ENCODE measurements around the gene ANP32A.

ANP32A gene

DNA sequence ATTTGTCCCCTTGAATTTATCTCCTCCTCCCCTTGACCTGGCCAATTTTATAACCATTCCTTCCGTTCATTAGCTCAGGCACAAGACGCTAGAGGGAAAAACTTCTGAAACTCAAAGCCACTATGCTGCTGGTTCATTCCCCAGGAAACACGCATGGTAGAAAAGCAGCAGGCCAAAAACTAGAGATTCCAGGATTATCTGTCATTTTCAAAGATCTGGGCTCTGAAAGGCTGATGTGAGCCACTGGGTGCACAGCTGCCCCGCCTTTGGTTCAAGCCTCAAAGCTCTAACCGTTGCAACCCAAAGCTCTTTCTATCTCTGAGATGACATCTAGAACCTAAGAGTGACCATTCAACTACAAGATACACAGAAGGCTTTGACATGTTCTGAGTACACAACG is 6.1 kb downstream of the ANP32A start:
- Mint-ChIP-seq H3K9me3 (ENCODE audit: low read depth) (no peaks in the 10 kb centered on the region), H3K27ac (peak overlapping the region; percentile 73), H3K4me3 (peak overlapping the region; percentile 38), H3K36me3 (peaks cover 11% of the 10 kb centered on the region), H3K27me3 (no peaks in the 10 kb centered on the region), H3K4me1 (ENCODE audit: low read depth) (peaks cover 69% of the 10 kb centered on the region)

DNA sequence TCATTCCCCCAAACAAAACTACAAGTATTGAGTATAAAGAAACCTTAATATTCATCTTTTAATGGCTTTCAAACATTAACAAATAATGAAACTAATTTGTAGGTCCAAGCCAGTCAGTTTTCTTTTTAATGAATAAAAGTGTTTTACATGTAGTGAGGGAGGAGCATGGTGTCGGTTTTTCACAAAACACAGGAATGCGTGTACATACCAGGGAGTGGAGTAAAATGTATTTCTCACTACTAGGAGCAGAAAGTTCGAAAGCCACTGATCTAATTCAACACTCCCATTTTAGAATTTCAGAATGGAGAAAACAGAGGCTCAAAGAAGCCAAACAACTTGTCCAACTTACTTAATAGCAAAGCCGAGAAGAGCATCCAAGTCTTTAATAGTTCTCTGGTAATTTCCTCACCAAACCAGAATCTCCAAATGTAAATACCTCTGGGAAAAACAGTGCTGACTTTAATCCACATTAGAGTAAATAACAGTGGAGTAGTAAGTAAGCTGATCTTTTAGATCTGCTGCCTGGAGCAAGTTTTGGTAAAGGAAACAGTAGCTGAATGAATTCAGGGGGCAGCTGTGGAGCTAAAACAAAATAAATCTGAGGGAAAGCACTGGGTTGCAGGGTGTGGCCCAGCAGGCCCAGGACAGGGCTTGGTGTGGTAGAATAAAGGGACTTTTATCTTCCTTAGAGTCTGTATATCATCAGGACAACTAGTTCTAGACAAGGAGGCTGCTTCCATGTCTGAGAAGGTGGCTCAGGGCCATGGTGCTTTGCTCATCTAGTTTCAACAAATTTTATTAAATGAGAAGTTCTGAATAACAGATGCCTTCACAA is 7.9 kb downstream of the ANP32A start:
- Mint-ChIP-seq H3K4me1 (ENCODE audit: low read depth) (peaks cover 85% of the 10 kb centered on the region), H3K27ac (peak overlapping the region; percentile 35), H3K36me3 (peaks cover 13% of the 10 kb centered on the region), H3K27me3 (no peaks in the 10 kb centered on the region), H3K4me3 (no peak overlapping the region), H3K9me3 (ENCODE audit: low read depth) (no peaks in the 10 kb centered on the region)

- Mint-ChIP-seq H3K27ac (no peak overlapping the region), H3K36me3 (peaks cover 13% of the 10 kb centered on the region), H3K4me3 (peak overlapping the region; percentile 15), H3K27me3 (no peaks in the 10 kb centered on the region), H3K9me3 (ENCODE audit: low read depth) (no peaks in the 10 kb centered on the region), H3K4me1 (ENCODE audit: low read depth) (peaks cover 87% of the 10 kb centered on the region)
These were observed 8.6 kb downstream of the ANP32A start for GRCh38 chr15:68812069-68812468.

DNA sequence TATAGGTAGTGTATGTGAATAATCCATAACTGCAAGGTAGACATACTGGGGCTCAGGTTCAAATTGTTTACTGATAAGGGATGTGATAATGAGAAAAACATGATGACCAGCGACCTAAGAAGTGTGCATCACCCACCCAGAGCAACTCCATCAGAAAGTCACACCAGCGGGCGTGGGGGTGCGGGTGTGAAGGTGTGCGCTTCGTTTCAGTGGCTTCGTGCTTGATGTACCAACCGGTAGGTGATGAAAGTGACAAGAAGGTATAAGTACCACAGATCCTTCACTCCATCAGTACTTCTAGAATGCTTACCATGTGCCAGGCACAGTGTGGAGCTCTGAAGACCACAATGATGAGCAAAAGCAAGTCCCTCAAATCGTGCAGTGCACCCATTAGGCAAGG is 11.2 kb downstream of the ANP32A start:
- H3K27ac Mint-ChIP-seq: peak overlapping the region; percentile 56
- H3K36me3 Mint-ChIP-seq: peaks cover 10% of the 10 kb centered on the region
- no peaks in the 10 kb centered on the region for H3K27me3 Mint-ChIP-seq
- H3K4me3 Mint-ChIP-seq: peak overlapping the region; percentile 21
- no peaks in the 10 kb centered on the region for H3K9me3 Mint-ChIP-seq (ENCODE audit: low read depth)
- H3K4me1 Mint-ChIP-seq (ENCODE audit: low read depth): peaks cover 87% of the 10 kb centered on the region

GRCh38 chr15:68808770-68809169 is 11.9 kb downstream of the ANP32A start:
- Mint-ChIP-seq H3K27ac (peak overlapping the region; percentile 66), H3K9me3 (ENCODE audit: low read depth) (no peaks in the 10 kb centered on the region), H3K4me3 (no peak overlapping the region), H3K4me1 (ENCODE audit: low read depth) (peaks cover 88% of the 10 kb centered on the region), H3K36me3 (peaks cover 10% of the 10 kb centered on the region), H3K27me3 (no peaks in the 10 kb centered on the region)

- no peaks in the 10 kb centered on the region for H3K27me3 Mint-ChIP-seq
- peaks cover 7% of the 10 kb centered on the region for H3K36me3 Mint-ChIP-seq
- H3K4me1 Mint-ChIP-seq (ENCODE audit: low read depth): peaks cover 87% of the 10 kb centered on the region
- H3K9me3 Mint-ChIP-seq (ENCODE audit: low read depth): no peaks in the 10 kb centered on the region
- no peak overlapping the region for H3K27ac Mint-ChIP-seq
- H3K4me3 Mint-ChIP-seq: no peak overlapping the region
These were observed 12.6 kb downstream of the ANP32A start for GRCh38 chr15:68808091-68808490.

DNA sequence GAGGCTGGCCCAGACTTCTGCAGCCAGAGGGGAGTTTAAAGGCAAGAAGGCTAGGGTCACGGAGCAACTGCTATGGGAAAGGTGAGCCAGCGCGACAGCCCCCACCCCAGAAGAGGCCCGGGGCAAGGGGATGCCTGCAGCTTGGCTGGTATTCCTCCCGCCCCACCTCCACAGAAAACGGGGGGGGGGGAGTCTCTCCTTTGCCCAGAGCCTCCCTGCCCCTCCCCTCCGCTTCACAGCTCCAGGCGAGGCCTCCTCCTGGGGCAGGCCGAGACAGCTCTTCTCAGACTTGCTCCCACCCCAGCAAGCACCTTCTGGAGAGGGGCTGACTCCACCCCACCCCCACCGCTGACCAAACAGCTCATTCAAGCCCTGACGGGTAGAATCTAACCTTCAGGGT is 13.4 kb downstream of the ANP32A start:
- peaks cover 84% of the 10 kb centered on the region for H3K4me1 Mint-ChIP-seq (ENCODE audit: low read depth)
- no peak overlapping the region for H3K27ac Mint-ChIP-seq
- no peaks in the 10 kb centered on the region for H3K27me3 Mint-ChIP-seq
- no peaks in the 10 kb centered on the region for H3K9me3 Mint-ChIP-seq (ENCODE audit: low read depth)
- H3K4me3 Mint-ChIP-seq: no peak overlapping the region
- peaks cover 7% of the 10 kb centered on the region for H3K36me3 Mint-ChIP-seq

- Mint-ChIP-seq H3K4me1 (ENCODE audit: low read depth) (peaks cover 87% of the 10 kb centered on the region), H3K27me3 (no peaks in the 10 kb centered on the region), H3K27ac (peak overlapping the region; percentile 50), H3K36me3 (peaks cover 7% of the 10 kb centered on the region), H3K9me3 (ENCODE audit: low read depth) (no peaks in the 10 kb centered on the region), H3K4me3 (no peak overlapping the region)
These were observed 14.3 kb downstream of the ANP32A start for GRCh38 chr15:68806220-68807060.

DNA sequence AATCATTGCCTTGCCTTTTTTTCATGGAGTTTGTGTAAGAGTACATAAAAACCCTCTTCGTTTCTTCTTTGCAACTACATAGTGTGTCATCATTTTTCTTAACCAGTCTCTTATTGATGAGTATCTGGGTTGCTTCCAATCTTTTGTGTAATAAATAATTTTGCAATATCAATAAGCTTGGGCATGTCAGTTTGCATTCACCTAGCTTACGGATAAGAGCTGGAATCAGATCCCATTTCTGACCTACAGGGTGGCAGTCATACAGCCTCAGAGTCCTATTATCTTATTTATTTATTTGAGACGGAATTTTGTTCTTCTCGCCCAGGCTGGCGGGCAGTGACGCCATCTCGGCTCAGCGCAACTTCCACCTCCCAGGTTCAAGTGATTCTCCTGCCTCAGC is 18.3 kb downstream of the ANP32A start:
- H3K9me3 Mint-ChIP-seq (ENCODE audit: low read depth): no peaks in the 10 kb centered on the region
- peaks cover 5% of the 10 kb centered on the region for H3K36me3 Mint-ChIP-seq
- H3K4me1 Mint-ChIP-seq (ENCODE audit: low read depth): peaks cover 87% of the 10 kb centered on the region
- H3K27ac Mint-ChIP-seq: no peak overlapping the region
- no peaks in the 10 kb centered on the region for H3K27me3 Mint-ChIP-seq
- H3K4me3 Mint-ChIP-seq: no peak overlapping the region

GRCh38 chr15:68801572-68802148 is 19.0 kb downstream of the ANP32A start:
- Mint-ChIP-seq H3K4me3 (no peak overlapping the region), H3K27ac (no peak overlapping the region), H3K36me3 (peaks cover 5% of the 10 kb centered on the region), H3K9me3 (ENCODE audit: low read depth) (no peaks in the 10 kb centered on the region), H3K27me3 (no peaks in the 10 kb centered on the region), H3K4me1 (ENCODE audit: low read depth) (peaks cover 90% of the 10 kb centered on the region)

GRCh38 chr15:68800875-68801274 is 19.8 kb downstream of the ANP32A start:
- Mint-ChIP-seq H3K27ac (no peak overlapping the region), H3K36me3 (peaks cover 5% of the 10 kb centered on the region), H3K4me3 (no peak overlapping the region), H3K9me3 (ENCODE audit: low read depth) (no peaks in the 10 kb centered on the region), H3K27me3 (no peaks in the 10 kb centered on the region), H3K4me1 (ENCODE audit: low read depth) (peaks cover 90% of the 10 kb centered on the region)

- H3K4me3 Mint-ChIP-seq: peak overlapping the region; percentile 30
- no peaks in the 10 kb centered on the region for H3K9me3 Mint-ChIP-seq (ENCODE audit: low read depth)
- H3K27me3 Mint-ChIP-seq: no peaks in the 10 kb centered on the region
- peaks cover 89% of the 10 kb centered on the region for H3K4me1 Mint-ChIP-seq (ENCODE audit: low read depth)
- peaks cover 5% of the 10 kb centered on the region for H3K36me3 Mint-ChIP-seq
- peak overlapping the region; percentile 77 for H3K27ac Mint-ChIP-seq
These were observed 22.2 kb downstream of the ANP32A start for GRCh38 chr15:68798346-68799094.

GRCh38 chr15:68797599-68798345 is 22.9 kb downstream of the ANP32A start:
- Mint-ChIP-seq H3K36me3 (peaks cover 7% of the 10 kb centered on the region), H3K9me3 (ENCODE audit: low read depth) (no peaks in the 10 kb centered on the region), H3K27ac (peak overlapping the region; percentile 50), H3K27me3 (no peaks in the 10 kb centered on the region), H3K4me1 (ENCODE audit: low read depth) (peaks cover 89% of the 10 kb centered on the region), H3K4me3 (peak overlapping the region; percentile 24)

DNA sequence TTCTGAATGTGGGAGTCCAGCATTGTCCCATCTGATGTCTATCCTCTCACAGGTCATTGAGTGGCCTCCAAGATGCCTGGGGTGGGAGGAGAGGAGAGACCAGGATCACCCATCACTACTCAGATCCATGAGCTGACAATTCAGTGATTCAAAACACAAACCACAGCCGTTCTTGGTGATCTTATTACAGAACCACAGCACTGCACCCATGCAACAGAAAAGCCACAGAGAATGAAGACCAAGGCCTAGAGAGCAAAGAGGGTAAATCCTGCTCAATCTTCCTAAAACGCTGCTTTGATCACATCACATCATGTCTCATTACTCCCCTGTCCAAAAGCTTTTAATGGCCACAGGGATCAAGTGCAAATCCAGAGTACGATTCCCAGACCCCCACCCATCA is 23.5 kb downstream of the ANP32A start:
- H3K4me1 Mint-ChIP-seq (ENCODE audit: low read depth): peaks cover 91% of the 10 kb centered on the region
- H3K27ac Mint-ChIP-seq: peak overlapping the region; percentile 50
- no peaks in the 10 kb centered on the region for H3K9me3 Mint-ChIP-seq (ENCODE audit: low read depth)
- H3K4me3 Mint-ChIP-seq: peak overlapping the region; percentile 24
- H3K27me3 Mint-ChIP-seq: no peaks in the 10 kb centered on the region
- peaks cover 7% of the 10 kb centered on the region for H3K36me3 Mint-ChIP-seq
